ENCODE measurements around the gene TRIM45. TPM values are rescaled to one million over a fixed set of nuclear protein-coding genes. Genes with fewer than 3 reads are reported as not detected.
A peak's percentile ranks its signal among the peaks of the same experiment; 100 is the strongest.

The TRIM45 gene
- total RNA-seq, 1 donor from 2014 or later, result 0.60 TPM

- DNase-seq (ENCODE audit: low read depth in 2 of 2), result no peak
Measured at GRCh38 chr1:117101334-117101733, 20.2 kb downstream of the TRIM45 start.

- peak; percentile 28 to 36 for DNase-seq (ENCODE audit: low read depth in 2 of 2)
Measured at GRCh38 chr1:117098287-117098890, 23.2 kb downstream of the TRIM45 start.

GRCh38 chr1:117097443-117097842 lies 24.1 kb downstream of the TRIM45 start:
- peak; percentile 32 to 52 for DNase-seq (ENCODE audit: low read depth in 2 of 2)

GRCh38 chr1:117096951-117097408 lies 24.6 kb downstream of the TRIM45 start:
- no peak for DNase-seq (ENCODE audit: low read depth in 2 of 2)

- DNase-seq (ENCODE audit: low read depth in 2 of 2), result no peak
Measured at GRCh38 chr1:117094841-117095604, 26.5 kb downstream of the TRIM45 start.

- DNase-seq (ENCODE audit: low read depth in 2 of 2), result peak; percentile 65 to 90
Measured at GRCh38 chr1:117093870-117094621, 27.5 kb downstream of the TRIM45 start.

GRCh38 chr1:117093091-117093534 lies 28.4 kb downstream of the TRIM45 start:
- DNase-seq (ENCODE audit: low read depth in 2 of 2), result peak; percentile 63 to 98

- DNase-seq (ENCODE audit: low read depth in 2 of 2), result peak in 1 of 2 donors; percentile 18
Measured at GRCh38 chr1:117092594-117092993, 29.0 kb downstream of the TRIM45 start.

- no peak for DNase-seq (ENCODE audit: low read depth in 2 of 2)
Measured at GRCh38 chr1:117089996-117090395, 31.6 kb downstream of the TRIM45 start.

- no peak for DNase-seq (ENCODE audit: low read depth in 2 of 2)
Measured at GRCh38 chr1:117087686-117088085, 33.9 kb downstream of the TRIM45 start.

GRCh38 chr1:117084231-117084630 lies 37.3 kb downstream of the TRIM45 start:
- DNase-seq (ENCODE audit: low read depth in 2 of 2), result no peak

- DNase-seq (ENCODE audit: low read depth in 2 of 2), result no peak
Measured at GRCh38 chr1:117079737-117080136, 41.8 kb downstream of the TRIM45 start.

GRCh38 chr1:117077267-117077666 lies 44.3 kb downstream of the TRIM45 start:
- peak in 1 of 2 donors; percentile 92 for DNase-seq (ENCODE audit: low read depth in 2 of 2)

GRCh38 chr1:117076648-117077047 lies 44.9 kb downstream of the TRIM45 start:
- no peak for DNase-seq (ENCODE audit: low read depth in 2 of 2)

GRCh38 chr1:117070124-117070523 lies 51.4 kb downstream of the TRIM45 start:
- peak in 1 of 2 donors; percentile 13 for DNase-seq (ENCODE audit: low read depth in 2 of 2)

GRCh38 chr1:117069220-117069844 lies 52.2 kb downstream of the TRIM45 start:
- no peak for DNase-seq (ENCODE audit: low read depth in 2 of 2)

- no peak for DNase-seq (ENCODE audit: low read depth in 2 of 2)
Measured at GRCh38 chr1:117068580-117068979, 53.0 kb downstream of the TRIM45 start.

- DNase-seq (ENCODE audit: low read depth in 2 of 2), result peak; percentile 72 to 79
Measured at GRCh38 chr1:117067533-117068370, 53.8 kb downstream of the TRIM45 start.

- no peak for DNase-seq (ENCODE audit: low read depth in 2 of 2)
Measured at GRCh38 chr1:117066367-117066766, 55.2 kb downstream of the TRIM45 start.

GRCh38 chr1:117061986-117062415 lies 59.5 kb downstream of the TRIM45 start:
- DNase-seq (ENCODE audit: low read depth in 2 of 2), result peak in 1 of 2 donors; percentile 26
